Ishikawa (cell line): ENCODE results near the gene FIZ1.

Experiments
- EP300 ChIP-seq: IDR thresholded peaks from 2 replicates; pipeline ENCODE4 v1.6.1; 2012; ENCODE audit warnings: borderline replicate concordance
- TCF12 ChIP-seq: IDR thresholded peaks from 2 replicates; pipeline ENCODE4 v1.6.1; 2012; ENCODE audit warnings: low read depth
- TEAD4 ChIP-seq: IDR thresholded peaks from 2 replicates; pipeline ENCODE4 v1.6.1; 2012
- TF ChIP-seq, protein P1 (sequence below): IDR thresholded peaks from 2 replicates; pipeline ENCODE4 v1.6.1; 2012

DNA sequence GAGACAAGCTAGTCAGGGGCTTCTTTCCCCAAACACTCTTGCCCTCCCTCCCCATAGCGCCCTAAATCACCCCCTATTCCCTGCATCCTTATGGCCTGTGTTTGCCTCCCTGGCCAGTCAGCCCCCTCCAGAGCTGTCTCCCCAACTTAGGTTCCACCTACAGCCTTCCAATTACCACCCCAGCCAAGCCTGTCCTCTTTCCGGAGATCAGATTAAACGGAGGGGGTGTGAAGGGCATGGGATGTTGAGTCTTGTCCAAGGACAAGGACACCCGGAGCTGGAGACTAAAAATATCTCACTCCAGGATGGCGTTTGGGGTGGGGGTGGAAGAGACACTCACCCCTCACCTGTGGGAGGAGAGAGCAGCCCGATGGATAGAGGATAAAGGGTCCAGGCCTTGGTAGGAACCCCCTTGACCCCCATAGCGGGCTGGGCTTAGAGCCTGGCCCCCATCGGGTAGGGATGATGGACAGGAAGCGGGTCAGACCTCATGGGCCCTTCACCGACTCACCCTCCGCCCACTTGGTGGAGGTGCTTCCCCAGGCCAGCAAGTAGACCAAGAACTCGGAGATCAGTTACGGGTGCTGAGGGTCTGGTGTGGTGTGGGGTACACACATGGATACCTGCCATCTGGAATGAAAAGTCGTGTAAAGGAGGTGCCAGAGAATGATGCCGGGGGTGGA, 12.1 kb upstream of the FIZ1 start:
- TF ChIP-seq EP300 (no peak), TCF12 (no peak), TEAD4 (no peak)
- TF ChIP-seq, protein P1, sequence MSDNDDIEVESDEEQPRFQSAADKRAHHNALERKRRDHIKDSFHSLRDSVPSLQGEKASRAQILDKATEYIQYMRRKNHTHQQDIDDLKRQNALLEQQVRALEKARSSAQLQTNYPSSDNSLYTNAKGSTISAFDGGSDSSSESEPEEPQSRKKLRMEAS, result no peak
